GOT3 (cell line): ENCODE results near the gene RCAN1.
"Not testable (repeated sequence)": the region's sequence is repeated elsewhere in the genome, so short reads cannot be mapped to it uniquely, and the experiment has no call there.

Source experiments
- DNase-seq: peaks from one replicate; lab custom pipeline; 2025; ENCODE audit warnings: mixed read lengths; lab: John Stamatoyannopoulos, UW

The RCAN1 gene

GRCh38 chr21:34568801-34569200, 46.1 kb downstream of the RCAN1 start:
- DNase-seq = not testable (repeated sequence)

GRCh38 chr21:34567604-34568155, 47.2 kb downstream of the RCAN1 start:
- no peak for DNase-seq

- DNase-seq = no peak
Observed at GRCh38 chr21:34565238-34565637, 49.7 kb downstream of the RCAN1 start.

GRCh38 chr21:34563370-34563769, 51.5 kb downstream of the RCAN1 start:
- DNase-seq = not testable (repeated sequence)

GRCh38 chr21:34561806-34562205, 53.1 kb downstream of the RCAN1 start:
- DNase-seq = no peak

GRCh38 chr21:34560609-34561008, 54.3 kb downstream of the RCAN1 start:
- no peak for DNase-seq

- no peak for DNase-seq
Observed at GRCh38 chr21:34560021-34560420, 54.9 kb downstream of the RCAN1 start.

GRCh38 chr21:34559089-34559631, 55.8 kb downstream of the RCAN1 start:
- DNase-seq = no peak

- no peak for DNase-seq
Observed at GRCh38 chr21:34558166-34558565, 56.7 kb downstream of the RCAN1 start.

GRCh38 chr21:34557261-34557660, 57.7 kb downstream of the RCAN1 start:
- DNase-seq = no peak

- not testable (repeated sequence) for DNase-seq
Observed at GRCh38 chr21:34554670-34555069, 60.2 kb downstream of the RCAN1 start.

GRCh38 chr21:34554227-34554626, 60.7 kb downstream of the RCAN1 start:
- no peak for DNase-seq

GRCh38 chr21:34553151-34553952, 61.6 kb downstream of the RCAN1 start:
- DNase-seq = no peak

GRCh38 chr21:34552360-34553098, 62.4 kb downstream of the RCAN1 start:
- no peak for DNase-seq

- DNase-seq = no peak
Observed at GRCh38 chr21:34550182-34550799, 64.6 kb downstream of the RCAN1 start.

GRCh38 chr21:34548781-34549376, 66.0 kb downstream of the RCAN1 start:
- DNase-seq = no peak

GRCh38 chr21:34546542-34546941, 68.4 kb downstream of the RCAN1 start:
- DNase-seq = no peak

- DNase-seq = no peak
Observed at GRCh38 chr21:34545079-34545884, 69.6 kb downstream of the RCAN1 start.

GRCh38 chr21:34544032-34544496, 70.8 kb downstream of the RCAN1 start:
- DNase-seq = no peak

GRCh38 chr21:34543017-34543416, 71.9 kb downstream of the RCAN1 start:
- DNase-seq = no peak

- DNase-seq = no peak
Observed at GRCh38 chr21:34540206-34540605, 74.7 kb downstream of the RCAN1 start.
